GM10266 (cell line): ENCODE results near the gene SCFD2.
"Not testable (repeated sequence)": the region's sequence is repeated elsewhere in the genome, so short reads cannot be mapped to it uniquely, and the experiment has no call there.

Experiments used
- DNase-seq: peaks from one replicate; pipeline ENCODE4 v3.0.0; 2012; ENCODE audit errors: extremely low spot score
- TF ChIP-seq, protein P1 (sequence below): IDR thresholded peaks from 2 replicates; pipeline ENCODE4 v1.5.1; 2012; ENCODE audit warnings: mild to moderate bottlenecking, low read depth; ENCODE audit not compliant: control insufficient read depth, insufficient read depth; ENCODE audit errors: missing control alignments

Gene SCFD2

DNA sequence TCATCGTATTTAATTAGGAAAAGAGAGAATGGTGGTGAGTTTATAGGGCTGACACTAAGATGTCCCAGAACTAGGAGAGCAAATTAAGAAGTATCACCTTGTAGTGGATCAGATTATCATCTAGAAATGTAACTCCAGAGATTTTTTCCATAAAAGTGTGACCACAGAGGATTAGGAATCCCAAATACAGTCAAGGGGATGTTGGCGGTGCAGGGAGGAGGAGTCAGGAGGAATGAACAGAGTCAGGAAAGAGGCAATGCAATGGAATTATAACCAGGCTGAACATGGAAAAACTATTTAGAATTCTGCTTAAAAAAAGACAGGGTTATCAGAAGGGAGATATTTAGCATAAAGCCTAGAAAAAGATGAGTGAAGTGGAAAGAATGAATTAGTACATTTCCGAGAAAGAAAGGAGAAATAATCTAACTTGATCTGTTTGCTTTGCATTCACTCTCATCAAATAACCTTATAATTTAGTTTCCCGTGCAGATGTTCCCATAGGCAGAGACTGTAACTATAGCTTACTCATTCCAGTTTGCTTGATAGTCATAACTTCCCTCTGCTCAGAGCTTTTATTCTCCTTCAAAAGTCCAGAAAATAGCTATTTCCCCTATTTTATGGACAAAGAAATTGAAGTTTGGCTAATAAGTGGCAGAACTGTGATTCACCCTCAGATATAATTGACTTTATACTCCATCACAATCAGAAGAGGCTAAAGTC is 56.4 kb downstream of the SCFD2 start:
- DNase-seq: no peak
- TF ChIP-seq, protein P1, sequence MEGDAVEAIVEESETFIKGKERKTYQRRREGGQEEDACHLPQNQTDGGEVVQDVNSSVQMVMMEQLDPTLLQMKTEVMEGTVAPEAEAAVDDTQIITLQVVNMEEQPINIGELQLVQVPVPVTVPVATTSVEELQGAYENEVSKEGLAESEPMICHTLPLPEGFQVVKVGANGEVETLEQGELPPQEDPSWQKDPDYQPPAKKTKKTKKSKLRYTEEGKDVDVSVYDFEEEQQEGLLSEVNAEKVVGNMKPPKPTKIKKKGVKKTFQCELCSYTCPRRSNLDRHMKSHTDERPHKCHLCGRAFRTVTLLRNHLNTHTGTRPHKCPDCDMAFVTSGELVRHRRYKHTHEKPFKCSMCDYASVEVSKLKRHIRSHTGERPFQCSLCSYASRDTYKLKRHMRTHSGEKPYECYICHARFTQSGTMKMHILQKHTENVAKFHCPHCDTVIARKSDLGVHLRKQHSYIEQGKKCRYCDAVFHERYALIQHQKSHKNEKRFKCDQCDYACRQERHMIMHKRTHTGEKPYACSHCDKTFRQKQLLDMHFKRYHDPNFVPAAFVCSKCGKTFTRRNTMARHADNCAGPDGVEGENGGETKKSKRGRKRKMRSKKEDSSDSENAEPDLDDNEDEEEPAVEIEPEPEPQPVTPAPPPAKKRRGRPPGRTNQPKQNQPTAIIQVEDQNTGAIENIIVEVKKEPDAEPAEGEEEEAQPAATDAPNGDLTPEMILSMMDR: no peak

DNA sequence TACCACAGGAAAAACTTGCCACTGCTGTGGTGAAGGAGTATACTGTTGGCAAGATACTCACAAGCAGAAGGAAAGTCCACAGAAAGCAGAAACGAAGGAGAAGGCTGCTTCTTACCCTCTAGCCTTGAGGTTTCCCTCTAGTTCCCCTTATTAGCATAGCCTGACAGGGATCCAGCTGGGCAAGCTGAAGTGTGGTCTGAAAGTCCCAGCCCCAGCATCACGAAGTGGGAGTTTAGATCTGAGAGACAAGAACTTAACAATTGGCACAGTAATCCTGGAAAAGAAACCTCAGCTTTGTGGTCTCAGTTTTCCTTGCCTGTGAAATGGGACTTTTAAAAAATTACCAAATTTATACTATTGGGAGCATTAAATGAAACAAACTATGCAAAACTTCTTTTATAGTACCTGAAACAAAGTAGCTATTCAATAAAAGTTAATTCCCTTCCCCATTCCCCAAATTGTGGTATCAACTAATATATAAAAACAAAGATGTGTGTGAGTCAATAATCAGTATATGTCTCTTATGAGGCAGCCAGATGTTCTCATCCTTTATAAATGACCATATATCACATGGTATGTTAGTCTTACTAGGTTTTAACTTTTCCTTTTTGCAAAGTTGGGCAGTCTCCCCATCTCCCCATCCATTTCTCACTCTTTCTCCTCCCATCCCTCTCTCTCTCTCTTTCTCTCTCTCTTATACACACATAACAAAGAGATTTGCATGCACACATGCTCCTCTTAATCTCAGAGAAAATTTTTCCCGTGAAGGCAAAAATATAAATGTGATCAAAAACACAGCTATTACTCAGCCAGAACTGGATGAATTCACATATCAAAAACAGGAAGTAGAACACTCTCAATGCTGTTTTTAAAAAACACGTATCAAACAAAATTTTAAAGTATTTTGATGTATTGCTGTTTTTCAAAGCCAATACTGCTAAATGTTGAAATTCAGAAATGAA is 57.8 kb downstream of the SCFD2 start:
- TF ChIP-seq, protein P1: no peak
- no peak for DNase-seq

DNA sequence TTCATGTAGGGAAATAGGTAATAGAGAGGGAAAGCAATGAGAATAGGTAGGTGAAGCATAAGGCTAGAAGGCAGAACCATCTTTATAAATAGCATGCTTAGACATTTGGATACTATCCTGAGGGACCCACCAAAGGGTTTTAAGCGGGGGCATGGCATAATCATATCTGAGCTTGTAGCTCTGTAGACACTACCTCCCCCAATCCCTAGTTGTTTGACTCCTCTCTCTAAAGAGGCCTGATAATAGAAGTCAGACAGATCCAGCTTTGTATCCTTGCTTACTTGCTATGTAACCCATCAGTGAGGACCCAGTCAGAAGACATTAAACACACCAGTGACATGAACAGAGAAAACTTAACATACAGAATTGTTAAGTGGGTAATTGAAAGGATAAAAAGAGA is 58.7 kb downstream of the SCFD2 start:
- DNase-seq: no peak
- TF ChIP-seq, protein P1: no peak

DNA sequence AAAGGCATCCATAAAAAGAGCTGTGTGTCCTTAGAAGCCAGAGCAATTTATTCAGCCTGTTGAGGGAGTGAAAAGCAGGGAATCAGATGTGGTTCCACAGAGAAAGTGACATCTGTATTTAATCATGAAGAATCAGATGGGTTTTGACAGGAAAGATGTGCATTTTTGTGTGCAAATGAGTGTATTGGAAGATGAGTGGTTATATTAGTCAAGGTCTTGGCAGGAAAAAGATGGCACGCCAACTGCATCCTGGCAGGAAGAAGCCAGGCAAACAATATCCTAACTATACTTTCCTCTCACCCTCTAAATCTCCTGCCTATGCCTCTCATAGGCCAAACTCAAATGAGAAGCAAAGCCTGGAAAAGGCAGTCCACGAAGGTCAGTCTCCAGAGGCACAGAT is 59.1 kb downstream of the SCFD2 start:
- TF ChIP-seq, protein P1: no peak
- no peak for DNase-seq

DNA sequence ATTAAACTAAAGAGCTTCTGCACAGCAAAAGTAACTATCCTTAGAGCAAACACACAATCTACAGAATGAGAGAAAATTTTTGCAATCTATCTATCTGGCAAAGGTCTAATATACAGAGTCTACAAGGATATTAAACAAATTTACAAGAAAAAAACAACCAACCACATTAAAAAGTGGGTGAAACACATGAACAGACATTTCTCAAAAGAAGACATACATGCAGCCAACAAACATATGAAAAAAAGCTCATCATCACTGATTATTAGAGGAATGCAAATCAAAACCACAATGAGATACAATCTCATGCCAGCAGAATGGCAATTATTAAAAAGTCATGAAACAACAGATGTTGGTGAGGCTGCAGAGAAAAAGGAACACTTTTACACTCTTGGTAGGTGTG is 73.7 kb downstream of the SCFD2 start:
- not testable (repeated sequence) for DNase-seq

DNA sequence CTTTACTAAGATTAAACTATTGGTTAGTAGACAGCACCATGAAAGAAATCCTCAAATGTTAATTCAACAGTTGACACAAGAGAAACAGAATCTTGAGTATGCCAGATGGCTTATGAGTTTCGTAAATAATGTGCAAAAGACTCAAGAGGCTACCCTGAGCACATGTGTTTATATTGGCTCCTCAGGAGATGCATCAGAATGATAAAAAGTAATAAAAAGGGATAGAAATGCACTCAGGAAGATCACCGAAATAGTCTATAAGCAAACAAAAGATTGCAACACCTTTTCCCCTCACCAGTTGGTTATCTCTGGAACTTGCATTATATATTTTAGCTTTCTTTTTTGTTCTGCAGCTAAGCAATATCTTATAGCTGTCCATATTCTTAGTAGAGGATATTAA is 84.4 kb downstream of the SCFD2 start:
- DNase-seq: no peak
- TF ChIP-seq, protein P1: no peak

DNA sequence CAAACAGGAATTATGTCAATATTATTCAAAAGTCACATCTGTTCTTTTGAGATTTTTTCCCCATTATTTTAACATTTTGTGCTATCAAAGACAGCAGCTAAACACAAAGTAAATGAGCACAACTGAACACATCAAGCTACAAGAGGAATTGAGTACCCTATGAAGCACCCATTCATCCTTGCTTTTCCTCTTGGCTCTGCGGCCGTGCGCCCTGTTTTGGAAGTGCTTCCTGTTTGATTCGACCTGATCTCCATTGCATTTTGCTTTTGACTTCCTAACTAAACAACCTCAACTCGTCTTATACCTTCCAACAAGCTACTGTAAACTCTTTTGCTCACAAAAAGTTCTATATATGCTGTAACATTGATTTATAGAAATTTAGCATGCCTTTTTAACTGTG is 85.0 kb downstream of the SCFD2 start:
- no peak for DNase-seq

More for the DNA sequence above, 85.0 kb downstream of the SCFD2 start:
- TF ChIP-seq, protein P1: no peak
